Thoracic aorta (tissue), 2 donors: ENCODE data around the gene R3HDM1. TPM values are rescaled to one million over a fixed set of nuclear protein-coding genes. Genes with fewer than 3 reads are reported as not detected.

ENCODE experiments used
- ATAC-seq: fragments of 150-250 bp; one replicate; pipeline ENCODE4 v1.8.0; 2017; ENCODE audit warnings: low read depth; ENCODE audit not compliant: insufficient number of reproducible peaks, low FRiP score
- DNase-seq: peaks from one replicate; pipeline ENCODE4 v3.0.0-alpha.2; 2020; ENCODE audit warnings: low spot score
- H3K27ac ChIP-seq, 2 donors: fragments of 200-600 bp; sonication (generic); 1 replicate in 1 of 2; 2 replicates in 1 of 2; pipeline ENCODE4 v1.5.1; 2016; ENCODE audit warnings: mild to moderate bottlenecking in 2 of 2, moderate library complexity in 2 of 2
- H3K27me3 ChIP-seq: fragments of 200-600 bp; sonication (generic); replicated peaks from 2 replicates; pipeline ENCODE4 v1.6.0; 2016; ENCODE audit warnings: mild to moderate bottlenecking; ENCODE audit not compliant: insufficient read depth
- H3K36me3 ChIP-seq: fragments of 200-600 bp; sonication (generic); one replicate; pipeline ENCODE4 v1.5.1; 2016
- H3K4me1 ChIP-seq, 2 donors: fragments of 200-600 bp; sonication (generic); 1 replicate in 1 of 2; 2 replicates in 1 of 2; pipeline versions ENCODE4 v1.5.1 to v1.6.0; 2016; ENCODE audit warnings: low read depth in 2 of 2, mild to moderate bottlenecking in 1 of 2; ENCODE audit not compliant: control insufficient read depth in 1 of 2
- H3K4me3 ChIP-seq: fragments of 200-600 bp; sonication (generic); 2 replicates; pipeline ENCODE4 v1.5.1; 2016; ENCODE audit warnings: mild to moderate bottlenecking
- H3K9me3 ChIP-seq: fragments of 200-600 bp; sonication (generic); 2 replicates; pipeline ENCODE4 v1.5.1; 2016
- total RNA-seq, 2 donors: library from RNA; depleted of rRNA; stranded (reverse); fragments of >200 nt; gene quantifications; one replicate each; pipeline versions ENCODE4 v1.1.0 to v1.2.3, GENCODE V29; 2016
- TF ChIP-seq, protein P1 (sequence below): fragments of 200-600 bp; sonication (generic); IDR thresholded peaks from one replicate; pipeline ENCODE4 v1.5.1; 2019; ENCODE audit warnings: antibody characterized with exemption

Gene R3HDM1
- total RNA-seq, 2 donors from 2014 or later = 29.8 to 76.6 TPM

GRCh38 chr2:135662088-135662487 lies 130.8 kb downstream of the R3HDM1 start:
- ATAC-seq = no peak
- H3K27me3 ChIP-seq = no peaks in the 10 kb centered on the region
- H3K36me3 ChIP-seq = peaks cover 11% of the 10 kb centered on the region
- no peak overlapping the region for H3K27ac ChIP-seq
- H3K4me1 ChIP-seq = no peaks in the 10 kb centered on the region
- no peaks in the 10 kb centered on the region for H3K9me3 ChIP-seq
- TF ChIP-seq, protein P1, sequence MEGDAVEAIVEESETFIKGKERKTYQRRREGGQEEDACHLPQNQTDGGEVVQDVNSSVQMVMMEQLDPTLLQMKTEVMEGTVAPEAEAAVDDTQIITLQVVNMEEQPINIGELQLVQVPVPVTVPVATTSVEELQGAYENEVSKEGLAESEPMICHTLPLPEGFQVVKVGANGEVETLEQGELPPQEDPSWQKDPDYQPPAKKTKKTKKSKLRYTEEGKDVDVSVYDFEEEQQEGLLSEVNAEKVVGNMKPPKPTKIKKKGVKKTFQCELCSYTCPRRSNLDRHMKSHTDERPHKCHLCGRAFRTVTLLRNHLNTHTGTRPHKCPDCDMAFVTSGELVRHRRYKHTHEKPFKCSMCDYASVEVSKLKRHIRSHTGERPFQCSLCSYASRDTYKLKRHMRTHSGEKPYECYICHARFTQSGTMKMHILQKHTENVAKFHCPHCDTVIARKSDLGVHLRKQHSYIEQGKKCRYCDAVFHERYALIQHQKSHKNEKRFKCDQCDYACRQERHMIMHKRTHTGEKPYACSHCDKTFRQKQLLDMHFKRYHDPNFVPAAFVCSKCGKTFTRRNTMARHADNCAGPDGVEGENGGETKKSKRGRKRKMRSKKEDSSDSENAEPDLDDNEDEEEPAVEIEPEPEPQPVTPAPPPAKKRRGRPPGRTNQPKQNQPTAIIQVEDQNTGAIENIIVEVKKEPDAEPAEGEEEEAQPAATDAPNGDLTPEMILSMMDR = no peak
- no peak for DNase-seq
- no peak overlapping the region for H3K4me3 ChIP-seq

DNA sequence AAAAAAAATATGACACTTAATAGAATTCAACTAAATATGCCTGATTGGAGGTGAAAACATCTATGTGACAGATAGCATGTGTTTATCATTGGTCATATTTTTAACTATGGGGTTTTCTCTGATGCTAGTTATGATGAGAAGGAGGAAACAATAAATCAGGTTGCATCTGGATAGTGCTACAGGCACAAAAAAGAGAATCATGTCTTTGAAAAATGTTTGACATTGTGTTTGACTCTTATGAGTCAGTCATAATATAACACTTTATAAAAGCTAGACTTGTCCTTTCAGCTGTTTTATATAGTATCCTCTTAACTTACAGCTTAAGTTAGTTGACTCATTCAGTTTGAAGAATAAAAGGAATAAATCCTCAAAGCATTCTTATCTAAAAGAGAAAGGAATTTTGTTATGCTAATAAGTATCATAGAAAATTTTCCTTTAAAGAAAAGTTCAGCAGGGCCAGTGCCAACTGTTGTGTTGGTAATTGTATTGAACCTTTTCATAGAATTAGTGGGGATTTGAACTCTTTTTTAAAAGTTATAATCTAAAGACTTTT lies 131.9 kb downstream of the R3HDM1 start:
- no peak for ATAC-seq
- H3K4me1 ChIP-seq = no peaks in the 10 kb centered on the region
- H3K27ac ChIP-seq = no peak overlapping the region
- no peak overlapping the region for H3K4me3 ChIP-seq
- DNase-seq = no peak
- TF ChIP-seq, protein P1 = no peak
- H3K36me3 ChIP-seq = peaks cover 6% of the 10 kb centered on the region
- no peaks in the 10 kb centered on the region for H3K27me3 ChIP-seq
- no peaks in the 10 kb centered on the region for H3K9me3 ChIP-seq

DNA sequence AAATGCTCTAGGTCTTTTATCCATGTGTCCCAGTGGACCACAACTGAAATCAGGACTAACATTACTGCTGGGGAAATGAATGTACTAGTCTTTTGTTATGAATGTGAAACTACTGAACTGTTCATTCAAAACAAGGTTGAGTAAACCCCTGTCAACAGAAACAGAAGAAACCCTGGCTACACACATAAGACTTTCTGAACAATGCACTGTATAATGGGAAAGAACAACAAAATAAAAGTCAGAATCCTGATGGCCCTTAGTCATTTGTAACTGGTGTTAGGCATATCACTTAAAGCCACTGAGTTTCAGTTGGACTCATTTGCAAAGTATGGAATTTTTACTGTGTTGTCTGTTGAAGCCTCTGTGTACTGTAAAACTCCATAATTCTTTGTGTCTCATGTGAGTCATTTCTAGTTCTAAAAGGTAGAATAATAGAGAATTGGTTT lies 133.4 kb downstream of the R3HDM1 start:
- Histone ChIP-seq H3K27ac (no peak overlapping the region), H3K9me3 (no peaks in the 10 kb centered on the region), H3K4me1 (no peaks in the 10 kb centered on the region), H3K36me3 (peaks cover 3% of the 10 kb centered on the region), H3K4me3 (no peak overlapping the region), H3K27me3 (no peaks in the 10 kb centered on the region)
- TF ChIP-seq, protein P1 = no peak
- ATAC-seq (no peak), DNase-seq (no peak)

DNA sequence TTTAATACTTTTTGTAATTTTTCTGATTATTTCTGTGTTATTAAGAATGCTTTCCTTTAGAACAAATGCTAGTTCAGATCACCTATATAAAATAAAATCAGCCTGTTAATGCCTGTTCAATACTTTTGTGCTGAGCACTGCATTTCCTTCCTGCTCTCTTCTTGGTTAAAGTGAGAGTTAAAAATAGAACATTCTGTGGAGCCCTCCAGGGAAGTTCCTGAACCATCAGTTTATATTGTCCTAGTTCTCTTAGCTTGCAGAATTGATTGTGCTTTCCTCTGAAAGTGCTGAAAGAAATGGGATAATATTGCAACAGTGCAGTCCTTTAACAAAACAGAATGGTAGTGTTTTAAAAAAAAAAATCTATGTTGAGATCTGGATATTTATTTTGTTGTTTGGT lies 135.8 kb downstream of the R3HDM1 start:
- TF ChIP-seq, protein P1 = no peak
- DNase-seq = no peak
- H3K9me3 ChIP-seq = no peaks in the 10 kb centered on the region
- H3K36me3 ChIP-seq = peaks cover 5% of the 10 kb centered on the region
- H3K27ac ChIP-seq = no peak overlapping the region
- no peak overlapping the region for H3K4me3 ChIP-seq
- H3K27me3 ChIP-seq = no peaks in the 10 kb centered on the region
- ATAC-seq = no peak
- no peaks in the 10 kb centered on the region for H3K4me1 ChIP-seq

GRCh38 chr2:135674453-135674852 lies 143.2 kb downstream of the R3HDM1 start:
- H3K4me1 ChIP-seq = peaks cover 0 to 2% of the 10 kb centered on the region in 2 donors
- no peaks in the 10 kb centered on the region for H3K27me3 ChIP-seq
- TF ChIP-seq, protein P1 = no peak
- ATAC-seq (no peak), DNase-seq (no peak)
- no peak overlapping the region for H3K27ac ChIP-seq
- H3K4me3 ChIP-seq = no peak overlapping the region
- H3K9me3 ChIP-seq = no peaks in the 10 kb centered on the region
- peaks cover 4% of the 10 kb centered on the region for H3K36me3 ChIP-seq
